Fibroblast of villous mesenchyme (primary cell): ENCODE results near the gene PTPRN. TPM values are rescaled to one million over a fixed set of nuclear protein-coding genes. Genes with fewer than 3 reads are reported as not detected.

Source experiments
- DNase-seq: peaks from one replicate; pipeline ENCODE4 v3.0.0-alpha.2; 2010; ENCODE audit warnings: low read depth
- H3K4me3 ChIP-seq: 2 replicates; pipeline ENCODE4 v1.5.1; 2011; ENCODE audit warnings: low read depth, mild to moderate bottlenecking, low read length
- total RNA-seq: library from RNA; depleted of rRNA; stranded (reverse); fragments of >200 nt; gene quantifications from 2 replicates; pipeline ENCODE4 v1.2.3, GENCODE V29; 2012
- TF ChIP-seq, protein P1 (sequence below): IDR thresholded peaks from 2 replicates; pipeline ENCODE4 v1.5.1; 2012; ENCODE audit warnings: low read depth, mild to moderate bottlenecking, low read length; ENCODE audit not compliant: insufficient read depth

Gene PTPRN
- total RNA-seq, 1 donor = 0.86 TPM

DNA sequence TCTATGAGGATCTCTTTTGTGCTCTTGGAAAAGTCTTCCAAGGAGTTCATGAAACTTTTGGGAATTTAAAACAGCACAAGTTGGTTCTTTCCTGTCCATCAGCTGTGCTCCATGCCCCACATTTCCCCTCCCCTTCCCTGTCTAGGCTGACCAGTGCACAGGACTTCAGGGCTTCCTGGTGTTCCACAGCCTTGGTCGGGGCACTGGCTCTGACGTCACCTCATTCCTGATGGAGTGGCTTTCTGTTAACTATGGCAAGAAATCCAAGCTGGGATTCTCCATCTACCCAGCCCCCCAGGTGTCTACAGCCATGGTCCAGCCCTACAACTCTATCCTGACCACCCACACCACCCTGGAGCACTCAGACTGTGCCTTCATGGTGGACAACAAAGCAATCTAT, 38.2 kb downstream of the PTPRN start:
- TF ChIP-seq, protein P1, sequence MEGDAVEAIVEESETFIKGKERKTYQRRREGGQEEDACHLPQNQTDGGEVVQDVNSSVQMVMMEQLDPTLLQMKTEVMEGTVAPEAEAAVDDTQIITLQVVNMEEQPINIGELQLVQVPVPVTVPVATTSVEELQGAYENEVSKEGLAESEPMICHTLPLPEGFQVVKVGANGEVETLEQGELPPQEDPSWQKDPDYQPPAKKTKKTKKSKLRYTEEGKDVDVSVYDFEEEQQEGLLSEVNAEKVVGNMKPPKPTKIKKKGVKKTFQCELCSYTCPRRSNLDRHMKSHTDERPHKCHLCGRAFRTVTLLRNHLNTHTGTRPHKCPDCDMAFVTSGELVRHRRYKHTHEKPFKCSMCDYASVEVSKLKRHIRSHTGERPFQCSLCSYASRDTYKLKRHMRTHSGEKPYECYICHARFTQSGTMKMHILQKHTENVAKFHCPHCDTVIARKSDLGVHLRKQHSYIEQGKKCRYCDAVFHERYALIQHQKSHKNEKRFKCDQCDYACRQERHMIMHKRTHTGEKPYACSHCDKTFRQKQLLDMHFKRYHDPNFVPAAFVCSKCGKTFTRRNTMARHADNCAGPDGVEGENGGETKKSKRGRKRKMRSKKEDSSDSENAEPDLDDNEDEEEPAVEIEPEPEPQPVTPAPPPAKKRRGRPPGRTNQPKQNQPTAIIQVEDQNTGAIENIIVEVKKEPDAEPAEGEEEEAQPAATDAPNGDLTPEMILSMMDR = no peak
- H3K4me3 ChIP-seq = no peak overlapping the region
- no peak for DNase-seq

DNA sequence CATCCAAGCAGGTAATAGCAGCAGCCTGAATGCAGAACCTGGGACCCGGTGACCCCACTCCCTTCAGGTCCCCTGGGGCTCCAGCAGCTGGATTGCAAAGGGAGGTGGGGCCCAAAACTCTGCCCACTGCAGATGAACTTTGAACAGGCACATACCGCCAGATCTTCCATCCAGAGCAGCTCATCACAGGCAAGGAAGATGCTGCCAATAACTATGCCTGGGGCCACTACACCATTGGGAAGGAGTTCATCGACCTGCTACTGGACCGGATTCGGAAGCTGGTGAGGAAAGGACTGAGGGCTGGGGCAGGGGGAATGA, 39.2 kb downstream of the PTPRN start:
- no peak overlapping the region for H3K4me3 ChIP-seq
- DNase-seq = no peak
- TF ChIP-seq, protein P1 = no peak

DNA sequence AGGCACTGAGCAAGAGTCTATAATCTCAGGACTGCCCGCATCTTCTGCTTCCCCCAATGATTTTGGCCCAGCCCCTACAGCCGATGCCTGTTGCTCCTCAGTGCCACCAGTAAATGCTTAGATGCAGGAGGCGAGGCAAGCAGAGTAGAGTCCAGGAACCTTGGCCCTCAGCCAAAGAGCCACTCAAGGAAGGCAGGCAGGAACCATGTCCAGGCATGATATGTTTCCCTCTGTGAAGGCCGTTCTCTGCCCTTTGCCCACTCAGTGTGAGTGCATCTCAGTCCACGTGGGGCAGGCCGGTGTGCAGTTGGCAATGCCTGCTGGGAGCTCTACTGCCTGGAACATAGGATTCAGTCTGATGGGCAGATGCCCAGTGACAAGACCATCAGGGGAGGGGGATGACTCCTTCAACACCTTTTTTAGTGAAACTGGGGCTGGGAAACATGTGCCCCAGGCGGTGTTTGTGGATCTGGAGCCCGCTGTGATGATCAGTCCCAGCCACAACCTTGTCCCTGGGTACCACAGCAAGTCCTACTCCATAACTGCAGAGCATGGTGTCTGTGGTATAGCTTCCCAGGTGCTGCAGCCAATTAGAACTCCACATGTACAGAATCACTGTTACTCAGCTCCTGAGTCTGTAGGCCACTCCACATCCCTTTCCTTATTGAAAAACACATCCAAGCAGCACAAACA, 39.7 kb downstream of the PTPRN start:
- no peak overlapping the region for H3K4me3 ChIP-seq
- TF ChIP-seq, protein P1 = no peak
- DNase-seq = no peak

DNA sequence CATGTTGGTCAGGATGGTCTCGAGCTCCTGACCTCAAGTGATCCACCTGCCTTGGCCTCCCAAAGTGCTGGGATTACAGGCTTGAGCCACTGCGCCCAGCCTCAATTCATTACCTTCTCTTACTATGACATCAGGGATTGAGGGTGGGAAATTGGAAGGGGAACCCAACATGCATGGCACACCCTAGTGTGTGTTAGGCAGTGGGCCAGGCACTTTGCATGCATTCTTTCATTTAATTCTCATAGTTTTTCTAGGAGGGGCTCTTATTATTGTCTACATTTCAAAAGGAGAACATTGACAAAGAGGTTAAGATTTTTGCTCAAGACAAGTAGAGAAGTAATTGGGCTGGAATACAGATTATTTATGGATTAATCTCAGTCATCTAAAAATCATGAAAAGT, 40.9 kb downstream of the PTPRN start:
- no peak for DNase-seq
- TF ChIP-seq, protein P1 = no peak
- H3K4me3 ChIP-seq = no peak overlapping the region

- H3K4me3 ChIP-seq = no peak overlapping the region
- TF ChIP-seq, protein P1 = no peak
- no peak for DNase-seq
Measured at GRCh38 chr2:219266886-219267285, 42.3 kb downstream of the PTPRN start.

DNA sequence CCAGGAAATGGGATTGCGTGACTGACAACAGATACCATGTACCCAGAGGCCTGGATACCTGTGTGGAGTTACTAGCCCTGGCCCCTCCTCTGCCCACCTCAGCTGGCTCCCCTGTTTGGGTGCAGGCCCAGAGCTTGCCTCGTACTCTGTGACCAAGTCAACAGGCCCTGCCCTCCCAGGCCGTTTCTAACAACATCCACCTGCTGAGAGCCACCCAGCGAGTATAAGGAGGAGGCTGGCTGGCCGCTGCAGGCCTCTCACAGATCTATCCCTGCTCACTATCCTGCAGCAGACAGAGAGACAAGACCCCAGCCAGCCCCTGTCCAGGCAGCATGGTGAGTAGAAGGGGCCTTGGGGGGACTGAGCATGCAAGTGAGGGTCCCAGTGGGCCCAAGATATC, 43.0 kb downstream of the PTPRN start:
- H3K4me3 ChIP-seq = no peak overlapping the region
- DNase-seq = no peak
- TF ChIP-seq, protein P1 = no peak
